Measurements from ENCODE around the gene ZBTB7C. TPM values are rescaled to one million over a fixed set of nuclear protein-coding genes. Genes with fewer than 3 reads are reported as not detected.

ZBTB7C gene
- polyA plus RNA-seq, 6 donors from 2014 or later: not detected

GRCh38 chr18:48330016-48330991, 78.9 kb downstream of the ZBTB7C start:
- H3K9me3 Mint-ChIP-seq: peaks cover 0 to 4% (median 0%) of the 10 kb centered on the region in 7 donors
- peaks cover 0 to 12% (median 6%) of the 10 kb centered on the region in 3 donors for H3K27me3 Mint-ChIP-seq
- no peak for ATAC-seq (ENCODE audit: low read depth in 2 of 2)

DNA sequence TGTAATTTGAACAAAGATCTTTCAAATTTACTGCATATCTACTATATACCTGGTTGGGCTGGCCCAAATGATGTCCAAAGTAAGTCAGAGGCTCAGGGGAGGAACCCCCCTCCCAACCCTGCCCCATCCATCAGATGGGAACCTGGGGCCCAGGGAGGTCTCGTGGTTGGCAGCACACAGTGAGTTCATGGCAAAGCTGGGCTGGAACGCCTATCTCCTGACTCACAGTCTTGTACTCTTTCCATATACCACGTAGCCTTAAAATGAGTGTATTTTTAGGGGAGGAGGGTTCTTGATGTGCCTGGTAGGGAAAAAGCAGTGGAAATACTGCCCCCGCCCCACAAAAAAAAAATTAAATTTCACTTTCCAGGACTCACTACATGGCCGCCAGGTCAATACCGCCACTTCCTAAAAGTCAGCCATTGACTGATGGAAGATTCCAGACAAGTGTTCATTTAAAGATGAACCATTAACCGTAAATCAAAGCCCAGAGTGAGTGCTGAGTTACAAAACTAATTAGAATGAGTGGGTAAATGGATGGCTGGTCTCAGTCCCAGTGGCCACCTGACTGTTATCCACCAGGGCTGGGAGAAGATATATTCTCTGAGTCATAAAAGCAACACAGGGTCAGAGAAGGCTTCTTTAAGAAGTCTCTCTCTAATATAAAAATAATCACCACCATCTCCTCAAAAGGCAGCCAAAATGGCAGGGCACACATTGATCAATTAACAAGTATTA, 80.5 kb downstream of the ZBTB7C start:
- ATAC-seq (ENCODE audit: low read depth in 2 of 2) (no peak), DNase-seq (no peak)
- peaks cover 0 to 4% (median 0%) of the 10 kb centered on the region in 7 donors for H3K9me3 Mint-ChIP-seq
- no peaks in the 10 kb centered on the region for H3K4me1 Mint-ChIP-seq
- H3K36me3 Mint-ChIP-seq: no peaks in the 10 kb centered on the region
- no peak overlapping the region for H3K4me3 Mint-ChIP-seq
- H3K27ac Mint-ChIP-seq: no peak overlapping the region
- peaks cover 6 to 14% (median 8%) of the 10 kb centered on the region in 3 donors for H3K27me3 Mint-ChIP-seq

More at GRCh38 chr18:48330016-48330991, 78.9 kb downstream of the ZBTB7C start:
- H3K27ac Mint-ChIP-seq: no peak overlapping the region
- no peaks in the 10 kb centered on the region for H3K4me1 Mint-ChIP-seq
- H3K36me3 Mint-ChIP-seq: no peaks in the 10 kb centered on the region
- H3K4me3 Mint-ChIP-seq: no peak overlapping the region
- DNase-seq: no peak

DNA sequence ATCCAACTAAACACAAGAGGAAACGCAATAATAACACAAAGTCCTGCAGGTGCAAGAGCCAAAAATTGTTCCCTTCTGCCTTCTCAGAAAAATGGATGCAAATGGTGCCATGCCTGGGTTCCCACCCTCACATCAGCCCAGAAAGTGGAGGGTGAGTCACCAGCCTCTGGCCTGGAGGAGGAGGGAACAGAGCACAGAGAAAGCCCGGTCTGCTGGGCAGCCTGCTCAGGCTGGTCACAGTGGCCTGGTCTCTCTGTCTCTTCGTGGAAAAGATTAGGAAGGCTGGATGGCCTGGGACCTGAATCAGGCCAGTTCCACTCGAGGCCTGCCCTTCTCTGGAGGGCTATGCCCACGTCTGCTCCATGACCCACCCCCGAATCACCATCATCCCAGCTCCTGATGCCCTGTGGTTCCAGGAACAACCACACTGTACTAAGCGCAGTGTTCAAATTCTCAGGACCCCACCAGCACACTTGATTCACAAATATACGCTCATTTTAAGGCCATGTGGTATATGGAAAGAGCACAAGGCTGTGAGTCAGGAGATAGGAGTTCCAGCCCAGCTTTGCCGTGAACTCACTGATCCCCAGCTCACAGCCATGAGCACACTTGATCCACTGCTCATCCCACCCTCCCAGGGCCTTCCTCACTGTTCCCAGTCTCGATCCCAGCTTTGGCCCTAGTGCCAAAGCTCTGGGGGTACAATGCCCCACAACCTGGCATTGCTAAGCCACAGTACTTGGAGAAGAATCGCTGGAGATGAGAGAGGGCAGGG, 82.1 kb downstream of the ZBTB7C start:
- H3K9me3 Mint-ChIP-seq: peaks cover 0 to 2% (median 0%) of the 10 kb centered on the region in 7 donors
- ATAC-seq (ENCODE audit: low read depth in 2 of 2) (no peak), DNase-seq (no peak)
- H3K36me3 Mint-ChIP-seq: no peaks in the 10 kb centered on the region
- H3K4me3 Mint-ChIP-seq: no peak overlapping the region
- H3K4me1 Mint-ChIP-seq: no peaks in the 10 kb centered on the region
- peaks cover 5 to 14% (median 9%) of the 10 kb centered on the region in 3 donors for H3K27me3 Mint-ChIP-seq
- peak overlapping the region in 1 of 6 donors; percentile 58 for H3K27ac Mint-ChIP-seq

GRCh38 chr18:48325115-48325665, 84.0 kb downstream of the ZBTB7C start:
- no peak for ATAC-seq (ENCODE audit: low read depth in 2 of 2)
- Mint-ChIP-seq H3K4me3 (no peak overlapping the region), H3K36me3 (no peaks in the 10 kb centered on the region), H3K4me1 (no peaks in the 10 kb centered on the region), H3K27ac (no peak overlapping the region), H3K27me3 (peaks cover 8 to 22% (median 9%) of the 10 kb centered on the region in 3 donors), H3K9me3 (peaks cover 0 to 2% (median 0%) of the 10 kb centered on the region in 7 donors)
- no peak for DNase-seq

- peaks cover 0 to 2% (median 0%) of the 10 kb centered on the region in 7 donors for H3K9me3 Mint-ChIP-seq
- no peak overlapping the region for H3K27ac Mint-ChIP-seq
- no peaks in the 10 kb centered on the region for H3K4me1 Mint-ChIP-seq
- DNase-seq (no peak), ATAC-seq (ENCODE audit: low read depth in 2 of 2) (no peak)
- no peak overlapping the region for H3K4me3 Mint-ChIP-seq
- H3K36me3 Mint-ChIP-seq: no peaks in the 10 kb centered on the region
- H3K27me3 Mint-ChIP-seq: peaks cover 9 to 27% (median 13%) of the 10 kb centered on the region in 3 donors
Measured at GRCh38 chr18:48324651-48325050, 84.5 kb downstream of the ZBTB7C start.

GRCh38 chr18:48323151-48323550, 86.0 kb downstream of the ZBTB7C start:
- DNase-seq: no peak
- H3K4me3 Mint-ChIP-seq: no peak overlapping the region
- H3K36me3 Mint-ChIP-seq: no peaks in the 10 kb centered on the region
- H3K27ac Mint-ChIP-seq: no peak overlapping the region
- ATAC-seq (ENCODE audit: low read depth in 2 of 2): no peak
- H3K4me1 Mint-ChIP-seq: no peaks in the 10 kb centered on the region
- peaks cover 0 to 2% (median 0%) of the 10 kb centered on the region in 7 donors for H3K9me3 Mint-ChIP-seq
- H3K27me3 Mint-ChIP-seq: peaks cover 3 to 29% (median 21%) of the 10 kb centered on the region in 3 donors

DNA sequence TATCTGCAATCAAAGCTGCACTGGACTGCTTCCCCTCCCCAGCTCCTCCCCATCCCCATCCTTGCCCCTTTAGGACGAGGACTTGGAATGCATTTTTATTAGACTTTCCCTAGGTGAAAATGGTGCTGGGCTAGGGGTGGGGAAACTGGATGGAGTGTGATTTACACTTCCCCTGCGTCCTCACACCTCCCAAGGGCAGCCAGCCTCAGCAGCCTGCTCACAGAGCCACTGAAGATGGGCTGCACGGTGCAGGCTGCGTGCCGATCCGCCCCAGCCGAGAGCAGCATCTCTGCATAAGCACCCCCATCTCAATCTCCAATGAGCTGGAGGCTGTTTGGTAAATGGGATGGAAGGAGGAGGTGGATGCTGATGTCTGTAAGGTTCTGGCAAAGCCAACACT, 87.6 kb downstream of the ZBTB7C start:
- H3K4me1 Mint-ChIP-seq: no peaks in the 10 kb centered on the region
- no peaks in the 10 kb centered on the region for H3K36me3 Mint-ChIP-seq
- peaks cover 3 to 29% (median 23%) of the 10 kb centered on the region in 3 donors for H3K27me3 Mint-ChIP-seq
- DNase-seq: no peak
- H3K4me3 Mint-ChIP-seq: no peak overlapping the region
- H3K9me3 Mint-ChIP-seq: no peaks in the 10 kb centered on the region
- H3K27ac Mint-ChIP-seq: no peak overlapping the region
- no peak for ATAC-seq (ENCODE audit: low read depth in 2 of 2)

- Mint-ChIP-seq H3K9me3 (no peaks in the 10 kb centered on the region), H3K27me3 (peaks cover 3 to 29% (median 27%) of the 10 kb centered on the region in 3 donors), H3K4me3 (no peak overlapping the region), H3K27ac (no peak overlapping the region), H3K36me3 (no peaks in the 10 kb centered on the region), H3K4me1 (no peaks in the 10 kb centered on the region)
- ATAC-seq (ENCODE audit: low read depth in 2 of 2) (no peak), DNase-seq (no peak)
Measured at GRCh38 chr18:48321121-48321520, 88.1 kb downstream of the ZBTB7C start.

DNA sequence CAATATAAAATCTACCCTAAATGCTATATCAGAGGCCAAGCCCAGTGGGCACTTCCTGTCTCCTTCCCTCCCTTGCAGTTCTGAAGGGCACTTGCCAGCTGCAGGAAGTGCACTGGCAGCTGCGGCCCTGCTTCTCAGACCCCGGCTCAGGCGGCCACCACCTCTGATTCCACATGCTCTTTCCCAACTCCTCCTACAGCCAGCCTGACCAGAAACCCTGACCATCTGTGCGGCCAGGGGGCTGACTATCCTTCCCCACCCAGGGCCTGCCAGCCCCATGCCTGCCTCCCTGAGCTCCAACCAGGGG, 88.6 kb downstream of the ZBTB7C start:
- Mint-ChIP-seq H3K4me3 (no peak overlapping the region), H3K9me3 (no peaks in the 10 kb centered on the region), H3K36me3 (no peaks in the 10 kb centered on the region), H3K4me1 (no peaks in the 10 kb centered on the region), H3K27me3 (peaks cover 3 to 29% (median 28%) of the 10 kb centered on the region in 3 donors), H3K27ac (no peak overlapping the region)
- DNase-seq (no peak), ATAC-seq (ENCODE audit: low read depth in 2 of 2) (no peak)

DNA sequence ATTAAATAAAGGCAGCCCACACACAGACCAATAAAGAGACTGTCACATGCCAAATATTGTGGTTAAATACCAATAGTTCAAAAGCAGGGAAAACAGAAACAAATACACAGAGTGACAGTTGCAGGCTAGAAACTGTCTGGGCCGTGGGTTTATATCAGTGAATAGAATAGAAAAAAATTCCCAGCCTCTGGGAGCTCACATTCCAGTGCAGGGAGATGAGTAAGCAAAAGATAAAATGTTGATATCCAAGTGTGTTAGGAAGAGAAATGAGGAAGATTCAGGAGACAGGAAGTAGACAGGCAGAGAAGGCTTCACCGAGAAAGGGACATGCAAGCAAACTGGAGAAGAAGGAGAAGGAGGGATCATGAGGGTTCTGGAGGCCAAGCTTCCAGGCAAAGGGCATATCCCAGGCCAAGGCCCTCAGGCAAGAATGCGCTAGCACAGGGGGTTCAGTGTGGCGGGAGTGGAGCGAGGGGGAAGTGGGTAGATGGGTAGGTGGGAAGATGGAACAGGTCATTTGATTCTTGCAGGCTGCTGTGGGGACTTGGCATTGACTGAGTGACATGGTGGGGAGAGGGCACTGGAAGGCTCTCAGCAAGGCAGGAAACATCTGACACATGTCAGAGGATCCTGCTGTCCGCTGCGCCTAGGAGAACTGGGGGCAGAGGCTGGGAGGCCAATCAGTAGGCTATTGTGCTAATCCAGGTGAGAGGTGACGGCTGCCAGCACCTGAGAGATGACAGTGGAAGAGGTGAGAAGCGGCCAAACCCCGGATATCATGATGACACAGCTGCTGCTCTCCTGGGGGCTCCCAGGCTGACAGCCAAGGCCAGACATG, 89.2 kb downstream of the ZBTB7C start:
- H3K27ac Mint-ChIP-seq: no peak overlapping the region
- no peak overlapping the region for H3K4me3 Mint-ChIP-seq
- no peaks in the 10 kb centered on the region for H3K9me3 Mint-ChIP-seq
- peaks cover 3 to 34% (median 28%) of the 10 kb centered on the region in 3 donors for H3K27me3 Mint-ChIP-seq
- no peaks in the 10 kb centered on the region for H3K4me1 Mint-ChIP-seq
- DNase-seq (no peak), ATAC-seq (ENCODE audit: low read depth in 2 of 2) (no peak)
- no peaks in the 10 kb centered on the region for H3K36me3 Mint-ChIP-seq

DNA sequence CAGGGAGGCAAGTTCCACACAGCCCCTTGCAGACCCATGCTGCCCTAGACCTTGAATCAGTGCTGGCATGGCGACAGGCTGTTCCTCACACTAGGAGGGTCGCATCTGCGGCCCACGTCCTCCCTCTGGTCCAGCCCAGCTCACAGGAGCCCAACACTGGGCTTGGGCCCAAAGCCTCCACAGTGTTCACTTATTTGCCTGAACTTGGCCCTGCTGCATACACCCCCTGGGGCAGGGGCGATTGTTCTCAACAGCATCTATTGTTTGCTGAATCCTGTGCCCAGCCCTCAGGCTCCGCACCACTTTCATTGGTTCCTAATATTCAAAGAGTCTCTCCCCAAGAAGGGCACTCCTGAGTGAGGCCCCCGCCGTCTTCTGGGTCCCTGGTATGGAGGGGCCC, 90.7 kb downstream of the ZBTB7C start:
- no peak for DNase-seq
- ATAC-seq (ENCODE audit: low read depth in 2 of 2): no peak
- H3K36me3 Mint-ChIP-seq: no peaks in the 10 kb centered on the region
- no peaks in the 10 kb centered on the region for H3K4me1 Mint-ChIP-seq
- peaks cover 3 to 36% (median 22%) of the 10 kb centered on the region in 3 donors for H3K27me3 Mint-ChIP-seq
- peak overlapping the region in 1 of 6 donors; percentile 8 for H3K27ac Mint-ChIP-seq
- no peaks in the 10 kb centered on the region for H3K9me3 Mint-ChIP-seq
- H3K4me3 Mint-ChIP-seq: no peak overlapping the region

DNA sequence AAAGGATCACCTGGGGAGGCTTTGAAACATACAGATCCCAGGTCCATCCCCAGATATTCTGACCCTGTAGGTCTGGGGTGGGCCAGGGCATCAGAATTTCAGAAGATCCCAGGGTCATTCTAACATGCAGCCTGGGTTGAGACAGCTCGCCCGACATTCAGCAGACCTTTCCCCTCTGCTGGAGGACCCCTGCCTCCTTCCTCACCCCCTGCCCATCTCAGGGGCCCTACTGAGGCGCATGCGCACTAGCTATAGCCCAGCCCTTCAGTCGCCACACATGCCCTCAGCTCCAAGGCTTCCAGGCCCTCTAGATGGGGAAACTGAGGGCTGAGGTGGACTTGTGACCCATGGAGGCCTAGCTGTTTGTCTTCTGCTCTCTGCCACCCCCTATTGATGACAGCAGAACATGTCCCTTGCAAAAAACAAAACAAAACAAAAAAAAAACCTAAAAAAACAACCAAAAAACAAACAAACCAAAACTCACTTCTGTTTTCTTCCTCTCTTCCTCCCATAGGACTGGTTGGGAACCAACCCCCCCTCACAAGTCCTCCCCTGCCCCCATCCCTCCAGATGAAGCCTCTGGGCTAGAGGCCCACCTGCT, 91.3 kb downstream of the ZBTB7C start:
- no peak overlapping the region for H3K4me3 Mint-ChIP-seq
- no peaks in the 10 kb centered on the region for H3K9me3 Mint-ChIP-seq
- no peaks in the 10 kb centered on the region for H3K4me1 Mint-ChIP-seq
- no peak for ATAC-seq (ENCODE audit: low read depth in 2 of 2)
- DNase-seq: no peak
- no peaks in the 10 kb centered on the region for H3K36me3 Mint-ChIP-seq
- peaks cover 3 to 36% (median 22%) of the 10 kb centered on the region in 3 donors for H3K27me3 Mint-ChIP-seq
- no peak overlapping the region for H3K27ac Mint-ChIP-seq
